SHP77 (cell line): ENCODE measurements around the gene CIDEB.

Experiments
- DNase-seq, 2 experiments: peaks; one replicate each; lab custom pipeline; 2025; lab: John Stamatoyannopoulos, UW

Gene CIDEB

GRCh38 chr14:24269910-24270536 lies 37.8 kb downstream of the CIDEB start:
- no peak for DNase-seq

DNA sequence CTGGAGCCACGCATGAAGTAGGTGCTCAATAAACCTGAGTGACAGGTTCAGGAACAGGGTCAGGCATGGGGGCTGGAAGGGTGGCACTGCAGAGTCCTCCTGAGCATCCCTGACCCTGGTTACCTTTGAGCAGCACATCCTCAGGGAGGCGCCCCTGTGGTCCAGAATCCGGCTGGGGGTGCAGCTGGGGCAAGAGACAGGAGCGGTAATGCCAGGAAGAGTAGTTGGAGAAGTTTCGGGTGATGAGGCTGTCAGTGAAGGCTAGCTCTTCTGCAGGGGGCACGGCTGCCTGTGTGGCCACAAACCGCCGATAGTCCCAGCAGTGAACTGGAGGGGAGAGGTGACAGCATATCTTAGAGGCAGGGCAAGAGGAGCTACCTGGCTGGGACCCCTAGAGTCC lies 38.4 kb downstream of the CIDEB start:
- no peak for DNase-seq

- DNase-seq = no peak
Observed at GRCh38 chr14:24268225-24268624, 39.6 kb downstream of the CIDEB start.

GRCh38 chr14:24267516-24267915 lies 40.3 kb downstream of the CIDEB start:
- no peak for DNase-seq

DNA sequence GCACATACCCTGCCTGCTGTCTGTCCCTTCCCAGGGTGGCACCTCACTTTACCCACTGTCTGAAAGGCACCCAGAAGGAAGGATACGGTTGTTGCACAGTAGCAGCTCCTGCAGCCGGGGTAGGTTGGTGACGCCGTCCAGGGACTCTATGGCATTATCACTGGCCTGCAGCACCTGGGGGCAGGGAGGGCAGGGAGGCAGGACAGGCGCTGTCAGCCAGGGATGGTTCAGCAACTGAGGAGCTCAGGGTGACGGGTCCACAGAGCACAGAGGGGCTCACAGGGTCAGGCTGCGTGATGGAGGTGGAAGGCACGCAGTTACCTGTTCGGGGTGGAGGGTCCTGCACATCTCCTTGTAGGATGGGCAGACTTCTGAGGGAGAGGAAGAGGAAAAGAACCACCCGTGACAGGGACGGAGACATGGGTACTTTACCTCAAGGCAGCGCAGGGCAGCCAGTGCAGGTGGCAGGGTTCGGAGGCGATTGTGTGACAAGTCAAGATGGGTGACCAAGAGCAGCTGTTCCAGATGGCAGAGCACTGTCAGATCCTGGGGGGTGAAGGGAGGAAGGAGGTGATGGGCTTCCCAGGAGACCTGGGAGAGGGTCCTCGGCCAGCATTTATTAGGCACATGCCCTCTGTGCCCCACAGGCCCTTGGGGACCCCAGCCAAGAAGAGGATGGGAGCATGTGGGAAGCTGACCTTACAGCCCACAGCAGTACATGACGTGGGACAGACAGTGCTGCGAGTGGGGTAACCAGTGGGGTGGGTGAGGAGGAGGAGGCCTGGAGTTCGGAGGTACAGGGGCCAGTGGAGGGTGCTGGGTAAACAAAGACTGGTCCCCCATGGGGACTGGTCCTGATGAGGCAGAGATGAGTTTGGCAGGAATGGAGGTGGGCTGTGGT lies 41.2 kb downstream of the CIDEB start:
- no peak for DNase-seq

DNA sequence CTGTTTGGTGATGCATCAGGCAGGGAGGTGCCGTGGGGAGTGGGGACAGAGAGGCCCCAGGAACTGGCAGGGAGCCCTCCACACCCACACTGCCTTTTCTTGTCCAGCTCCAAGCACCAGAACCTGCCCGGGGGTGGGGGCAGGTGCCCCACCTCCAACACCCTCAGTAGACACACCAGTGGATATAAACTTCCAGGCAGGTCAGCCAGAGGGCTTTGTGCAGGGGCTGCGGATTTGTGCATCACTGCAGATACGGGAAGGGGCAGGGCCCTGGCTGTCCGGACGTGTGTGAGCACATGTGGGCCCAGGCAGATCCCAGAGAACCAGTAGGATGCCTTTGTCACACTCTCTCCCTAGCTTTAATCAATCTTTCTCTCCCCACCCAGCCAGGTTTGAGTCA lies 43.5 kb downstream of the CIDEB start:
- DNase-seq = no peak

DNA sequence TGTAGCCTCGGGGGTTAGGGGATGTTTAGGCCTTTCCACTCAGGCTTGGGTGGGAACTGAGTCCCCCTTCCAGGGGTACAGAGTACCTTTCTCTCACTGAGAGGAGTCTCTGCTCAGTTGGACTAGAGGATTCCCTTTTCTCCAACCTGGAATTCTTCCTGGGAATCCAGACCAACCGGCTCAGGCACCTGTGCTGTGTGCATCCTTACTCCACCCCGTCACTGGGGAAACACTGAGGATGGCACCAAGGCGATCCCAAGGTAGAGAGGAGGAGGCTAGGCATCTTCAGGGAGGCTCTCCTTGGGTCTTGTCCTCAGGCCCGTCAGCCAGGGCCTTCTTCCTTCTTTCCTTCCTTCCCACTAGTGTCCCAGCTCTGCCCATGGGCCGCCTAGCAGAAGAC lies 43.9 kb downstream of the CIDEB start:
- DNase-seq = no peak

- no peak for DNase-seq
Observed at GRCh38 chr14:24262821-24263733, 44.7 kb downstream of the CIDEB start, which contains the start of gene TGM1. Gene TGM1, minus strand, starts transcription at chr14:24263177. Its CDS starts 825 bp downstream, at chr14:24262352.

GRCh38 chr14:24261969-24262327 lies 45.8 kb downstream of the CIDEB start:
- no peak for DNase-seq

- no peak for DNase-seq
Observed at GRCh38 chr14:24261256-24261968, 46.4 kb downstream of the CIDEB start.

- DNase-seq = no peak
Observed at GRCh38 chr14:24260780-24261157, 47.0 kb downstream of the CIDEB start.

- DNase-seq = no peak
Observed at GRCh38 chr14:24260026-24260779, 47.6 kb downstream of the CIDEB start.

- no peak for DNase-seq
Observed at GRCh38 chr14:24259282-24260025, 48.3 kb downstream of the CIDEB start.

GRCh38 chr14:24258548-24259265 lies 49.1 kb downstream of the CIDEB start:
- DNase-seq = no peak

DNA sequence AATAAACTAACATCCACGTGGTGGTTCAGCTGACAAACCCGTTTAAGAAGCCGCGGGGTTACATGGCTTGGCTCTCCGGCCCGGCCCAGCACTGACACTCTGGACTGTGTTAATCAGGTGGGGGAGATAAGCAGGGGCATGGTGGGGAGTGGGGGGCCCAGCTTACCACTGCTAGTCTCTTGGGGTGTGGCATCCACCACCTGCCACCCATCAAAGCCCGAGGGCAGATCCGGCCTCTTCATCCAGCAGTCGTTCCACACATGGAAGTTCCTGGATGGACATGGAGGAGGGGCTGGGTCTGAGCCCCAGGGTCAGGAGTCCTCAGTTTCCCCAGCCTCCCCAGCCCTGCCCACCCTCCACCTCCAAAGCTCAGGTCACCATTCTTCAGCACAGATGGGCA lies 49.7 kb downstream of the CIDEB start:
- no peak for DNase-seq

DNA sequence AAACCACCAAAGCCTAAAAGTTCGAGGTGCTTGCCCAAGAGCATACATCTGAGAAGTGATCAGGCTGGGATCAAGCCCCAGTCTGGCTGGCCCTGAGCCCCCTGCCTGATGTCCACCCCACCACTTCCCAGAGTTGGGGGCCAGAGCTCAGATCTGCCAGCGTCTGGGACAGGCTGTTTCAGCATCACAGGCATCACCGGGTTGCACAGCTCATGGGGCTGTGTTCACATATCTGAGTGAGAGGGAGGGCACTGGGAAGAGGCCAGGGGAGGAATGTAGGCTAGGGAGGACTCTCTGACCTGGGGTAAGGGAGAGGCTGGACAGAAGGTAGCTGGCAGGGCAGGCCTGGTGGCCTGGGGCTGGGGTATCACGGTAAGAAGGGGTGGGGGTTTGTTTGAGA lies 50.8 kb downstream of the CIDEB start:
- no peak for DNase-seq

GRCh38 chr14:24255931-24256711 lies 51.7 kb downstream of the CIDEB start:
- no peak for DNase-seq

GRCh38 chr14:24255438-24255837 lies 52.3 kb downstream of the CIDEB start:
- no peak for DNase-seq
